NCI-H524 treated with DMSO at 0.1 percent for 48 hours (cell line): ENCODE data around the gene B9D1.

Experiments used
- DNase-seq: peaks from one replicate; lab custom pipeline; 2025; lab: John Stamatoyannopoulos, UW

B9D1 gene

GRCh38 chr17:19303367-19303776, 59.2 kb downstream of the B9D1 start:
- no peak for DNase-seq

- no peak for DNase-seq
Observed at GRCh38 chr17:19302791-19303331, 59.7 kb downstream of the B9D1 start.

- DNase-seq, result no peak
Observed at GRCh38 chr17:19301973-19302372, 60.5 kb downstream of the B9D1 start.

GRCh38 chr17:19301274-19301951, 61.1 kb downstream of the B9D1 start:
- no peak for DNase-seq

GRCh38 chr17:19299866-19300265, 62.7 kb downstream of the B9D1 start:
- no peak for DNase-seq

GRCh38 chr17:19299214-19299747, 63.2 kb downstream of the B9D1 start:
- no peak for DNase-seq

- no peak for DNase-seq
Observed at GRCh38 chr17:19298569-19299213, 63.8 kb downstream of the B9D1 start.

GRCh38 chr17:19296786-19297778, 65.4 kb downstream of the B9D1 start:
- DNase-seq, result no peak

GRCh38 chr17:19295473-19296135, 66.9 kb downstream of the B9D1 start:
- DNase-seq, result no peak

- no peak for DNase-seq
Observed at GRCh38 chr17:19294443-19294842, 68.1 kb downstream of the B9D1 start.
